ENCODE data around the gene CYP1B1.
"Not testable (repeated sequence)": the region's sequence is repeated elsewhere in the genome, so short reads cannot be mapped to it uniquely, and the experiment has no call there.

Gene CYP1B1

GRCh38 chr2:38032946-38033345 is 43.0 kb downstream of the CYP1B1 start:
- DNase-seq (ENCODE audit: low spot score), result no peak

GRCh38 chr2:38030635-38031355 is 45.2 kb downstream of the CYP1B1 start:
- no peak for DNase-seq (ENCODE audit: low spot score)

- DNase-seq (ENCODE audit: low spot score), result no peak
Observed at GRCh38 chr2:38029512-38029911, 46.4 kb downstream of the CYP1B1 start.

- no peak for DNase-seq (ENCODE audit: low spot score)
Observed at GRCh38 chr2:38028829-38029228, 47.1 kb downstream of the CYP1B1 start.

GRCh38 chr2:38026846-38027245 is 49.1 kb downstream of the CYP1B1 start:
- no peak for DNase-seq (ENCODE audit: low spot score)

GRCh38 chr2:38021589-38021988 is 54.4 kb downstream of the CYP1B1 start:
- DNase-seq (ENCODE audit: low spot score), result no peak

- DNase-seq (ENCODE audit: low spot score), result not testable (repeated sequence)
Observed at GRCh38 chr2:38020359-38021069, 55.4 kb downstream of the CYP1B1 start.

GRCh38 chr2:38017836-38018235 is 58.1 kb downstream of the CYP1B1 start:
- no peak for DNase-seq (ENCODE audit: low spot score)
